Endothelial cell (in vitro differentiated cells): Measurements from ENCODE around the gene AXIN1. TPM values are rescaled to one million over a fixed set of nuclear protein-coding genes. Genes with fewer than 3 reads are reported as not detected.

Experiments used
- DNase-seq: peaks from one replicate; pipeline ENCODE4 v3.0.0; 2021; ENCODE audit warnings: low spot score
- H3K27ac Mint-ChIP-seq: one replicate; pipeline ENCODE4 v1.8.0; 2021; ENCODE audit warnings: mixed read lengths, inconsistent platforms; ENCODE audit not compliant: unreplicated experiment
- H3K27me3 Mint-ChIP-seq: one replicate; pipeline ENCODE4 v1.8.0; 2021; ENCODE audit warnings: mild to moderate bottlenecking, moderate library complexity, mixed read lengths, inconsistent platforms; ENCODE audit not compliant: unreplicated experiment
- H3K36me3 Mint-ChIP-seq: one replicate; pipeline ENCODE4 v1.8.0; 2021; ENCODE audit warnings: mild to moderate bottlenecking, low read depth, mixed read lengths, inconsistent platforms; ENCODE audit not compliant: unreplicated experiment
- H3K4me1 Mint-ChIP-seq: one replicate; pipeline ENCODE4 v1.8.0; 2021; ENCODE audit warnings: mild to moderate bottlenecking, mixed read lengths, inconsistent platforms; ENCODE audit not compliant: unreplicated experiment
- H3K4me3 Mint-ChIP-seq: one replicate; pipeline ENCODE4 v1.8.0; 2021; ENCODE audit warnings: mild to moderate bottlenecking, mixed read lengths, inconsistent platforms; ENCODE audit not compliant: unreplicated experiment
- H3K9me3 Mint-ChIP-seq: one replicate; pipeline ENCODE4 v1.8.0; 2021; ENCODE audit warnings: mixed read lengths, inconsistent platforms; ENCODE audit not compliant: unreplicated experiment
- total RNA-seq: library from RNA; stranded (reverse); fragmentation: NEBNext Ultra II Directional; extraction: Animal tissue kit (Norgen Biotek cat#: 25700); gene quantifications from one replicate; pipeline ENCODE4 v1.2.1, GENCODE V29; 2021; ENCODE audit not compliant: unreplicated experiment
- TF ChIP-seq, protein P1 (sequence below): fragments of 200-600 bp; sonication (generic); IDR thresholded peaks from one replicate; pipeline ENCODE4 v1.5.0; 2021; ENCODE audit warnings: antibody characterized with exemption; ENCODE audit not compliant: unreplicated experiment

Gene AXIN1
- total RNA-seq, 1 donor from 2014 or later = 17.5 TPM

DNA sequence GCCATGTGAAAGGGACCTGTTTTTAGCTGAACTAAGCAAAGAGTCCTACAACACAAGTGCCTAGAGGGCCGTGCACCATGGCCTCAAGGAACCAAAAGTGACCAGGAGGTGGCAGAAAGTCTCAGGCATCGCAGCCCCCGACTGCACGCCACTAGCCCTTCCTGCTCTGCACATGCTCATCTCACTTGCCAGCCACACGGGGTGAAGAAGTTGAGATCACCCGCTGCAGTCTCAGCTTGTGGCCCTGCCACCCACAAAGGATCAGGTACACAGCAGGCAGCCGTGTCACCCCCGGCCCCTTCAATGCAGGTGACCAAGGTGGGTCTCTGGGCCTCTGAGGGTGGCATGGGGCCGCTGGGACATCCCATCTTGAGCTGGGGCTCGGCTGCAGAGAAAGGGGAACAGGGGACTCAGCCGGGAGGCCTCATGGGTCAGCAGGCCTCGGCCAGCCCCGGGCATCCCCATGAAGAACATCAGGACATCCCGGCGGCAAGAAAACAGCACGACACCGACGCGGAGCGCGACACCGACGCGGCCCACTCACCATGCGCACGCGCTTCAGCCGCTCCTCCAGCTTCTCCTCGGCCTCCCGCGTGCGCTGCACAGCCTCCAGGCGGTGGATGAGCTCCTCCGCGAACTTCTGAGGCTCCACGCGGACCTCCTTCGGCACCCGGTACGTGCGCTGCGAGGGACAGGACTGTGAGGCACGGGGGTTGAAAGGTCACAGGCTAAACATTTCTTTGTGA lies 48.6 kb downstream of the AXIN1 start:
- H3K9me3 Mint-ChIP-seq = no peaks in the 10 kb centered on the region
- no peak overlapping the region for H3K27ac Mint-ChIP-seq
- no peaks in the 10 kb centered on the region for H3K4me1 Mint-ChIP-seq
- DNase-seq = no peak
- no peak overlapping the region for H3K4me3 Mint-ChIP-seq
- H3K36me3 Mint-ChIP-seq = peaks cover 5% of the 10 kb centered on the region
- H3K27me3 Mint-ChIP-seq = peaks cover 6% of the 10 kb centered on the region
- TF ChIP-seq, protein P1, sequence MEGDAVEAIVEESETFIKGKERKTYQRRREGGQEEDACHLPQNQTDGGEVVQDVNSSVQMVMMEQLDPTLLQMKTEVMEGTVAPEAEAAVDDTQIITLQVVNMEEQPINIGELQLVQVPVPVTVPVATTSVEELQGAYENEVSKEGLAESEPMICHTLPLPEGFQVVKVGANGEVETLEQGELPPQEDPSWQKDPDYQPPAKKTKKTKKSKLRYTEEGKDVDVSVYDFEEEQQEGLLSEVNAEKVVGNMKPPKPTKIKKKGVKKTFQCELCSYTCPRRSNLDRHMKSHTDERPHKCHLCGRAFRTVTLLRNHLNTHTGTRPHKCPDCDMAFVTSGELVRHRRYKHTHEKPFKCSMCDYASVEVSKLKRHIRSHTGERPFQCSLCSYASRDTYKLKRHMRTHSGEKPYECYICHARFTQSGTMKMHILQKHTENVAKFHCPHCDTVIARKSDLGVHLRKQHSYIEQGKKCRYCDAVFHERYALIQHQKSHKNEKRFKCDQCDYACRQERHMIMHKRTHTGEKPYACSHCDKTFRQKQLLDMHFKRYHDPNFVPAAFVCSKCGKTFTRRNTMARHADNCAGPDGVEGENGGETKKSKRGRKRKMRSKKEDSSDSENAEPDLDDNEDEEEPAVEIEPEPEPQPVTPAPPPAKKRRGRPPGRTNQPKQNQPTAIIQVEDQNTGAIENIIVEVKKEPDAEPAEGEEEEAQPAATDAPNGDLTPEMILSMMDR = no peak

DNA sequence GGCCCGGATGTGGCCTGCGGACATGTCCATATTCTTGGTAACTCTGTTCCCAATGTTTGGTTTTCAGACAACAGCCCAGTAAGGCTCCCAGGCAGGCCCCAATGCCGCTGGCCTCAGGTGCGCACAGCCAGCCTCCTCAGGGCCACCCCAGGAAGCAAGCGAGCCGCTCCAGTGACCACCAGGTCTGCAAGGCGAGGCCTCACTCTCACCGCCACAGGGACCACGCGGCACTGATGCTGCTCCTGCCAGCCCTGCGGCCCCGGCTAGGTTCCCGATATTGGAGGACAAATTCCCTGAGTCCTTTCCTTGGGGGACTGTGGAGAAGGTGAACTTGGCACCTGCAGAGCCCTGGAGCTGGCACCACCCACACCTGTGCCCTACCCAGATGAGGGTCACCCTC lies 50.6 kb downstream of the AXIN1 start:
- no peak overlapping the region for H3K27ac Mint-ChIP-seq
- H3K36me3 Mint-ChIP-seq = peaks cover 5% of the 10 kb centered on the region
- no peaks in the 10 kb centered on the region for H3K4me1 Mint-ChIP-seq
- H3K9me3 Mint-ChIP-seq = no peaks in the 10 kb centered on the region
- TF ChIP-seq, protein P1 = no peak
- H3K4me3 Mint-ChIP-seq = no peak overlapping the region
- H3K27me3 Mint-ChIP-seq = peaks cover 8% of the 10 kb centered on the region
- DNase-seq = no peak

DNA sequence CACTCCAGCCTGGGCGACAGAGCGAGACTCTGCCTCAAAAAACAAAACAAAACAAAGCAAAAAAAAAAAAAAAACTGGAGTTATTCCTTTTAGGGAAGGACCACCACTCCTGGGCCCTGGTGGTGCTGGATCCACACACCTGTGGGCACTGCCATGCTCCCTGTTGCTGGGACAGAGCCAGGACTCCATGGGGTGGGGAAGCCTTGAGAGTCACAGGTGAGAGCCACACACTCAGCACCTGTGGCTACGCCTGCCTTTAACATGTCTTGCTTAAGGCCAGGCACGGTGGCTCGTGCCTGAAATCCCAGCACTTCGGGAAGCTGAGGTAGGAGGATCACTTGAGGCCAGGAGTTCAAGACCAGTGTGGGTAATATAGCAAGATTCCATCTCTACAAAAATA lies 51.3 kb downstream of the AXIN1 start:
- peaks cover 5% of the 10 kb centered on the region for H3K36me3 Mint-ChIP-seq
- DNase-seq = no peak
- no peaks in the 10 kb centered on the region for H3K4me1 Mint-ChIP-seq
- peaks cover 8% of the 10 kb centered on the region for H3K27me3 Mint-ChIP-seq
- no peak overlapping the region for H3K4me3 Mint-ChIP-seq
- H3K9me3 Mint-ChIP-seq = no peaks in the 10 kb centered on the region
- TF ChIP-seq, protein P1 = no peak
- H3K27ac Mint-ChIP-seq = no peak overlapping the region

DNA sequence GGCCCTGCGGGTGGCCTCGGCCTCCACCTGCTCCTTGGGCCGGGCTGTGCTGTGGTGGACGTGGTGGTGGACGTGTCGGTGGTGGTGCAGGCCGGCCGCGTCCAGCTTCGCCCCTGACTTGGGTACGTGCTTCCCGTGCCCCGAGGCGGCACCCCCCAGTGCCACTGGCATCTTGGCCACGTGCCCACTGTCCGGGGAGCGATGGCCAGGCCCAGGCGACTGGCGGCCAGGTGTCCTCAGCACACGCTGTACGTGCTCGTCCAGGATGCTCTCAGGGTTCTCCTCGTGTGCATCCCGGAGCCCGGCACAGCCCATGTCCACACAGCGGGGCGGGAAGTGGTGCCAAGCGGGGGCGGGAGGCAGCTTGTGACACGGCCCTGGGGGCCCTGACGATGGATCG lies 54.7 kb downstream of the AXIN1 start:
- peaks cover 5% of the 10 kb centered on the region for H3K27me3 Mint-ChIP-seq
- no peak overlapping the region for H3K4me3 Mint-ChIP-seq
- no peak overlapping the region for H3K27ac Mint-ChIP-seq
- no peaks in the 10 kb centered on the region for H3K9me3 Mint-ChIP-seq
- TF ChIP-seq, protein P1 = no peak
- DNase-seq = no peak
- H3K36me3 Mint-ChIP-seq = no peaks in the 10 kb centered on the region
- H3K4me1 Mint-ChIP-seq = no peaks in the 10 kb centered on the region

DNA sequence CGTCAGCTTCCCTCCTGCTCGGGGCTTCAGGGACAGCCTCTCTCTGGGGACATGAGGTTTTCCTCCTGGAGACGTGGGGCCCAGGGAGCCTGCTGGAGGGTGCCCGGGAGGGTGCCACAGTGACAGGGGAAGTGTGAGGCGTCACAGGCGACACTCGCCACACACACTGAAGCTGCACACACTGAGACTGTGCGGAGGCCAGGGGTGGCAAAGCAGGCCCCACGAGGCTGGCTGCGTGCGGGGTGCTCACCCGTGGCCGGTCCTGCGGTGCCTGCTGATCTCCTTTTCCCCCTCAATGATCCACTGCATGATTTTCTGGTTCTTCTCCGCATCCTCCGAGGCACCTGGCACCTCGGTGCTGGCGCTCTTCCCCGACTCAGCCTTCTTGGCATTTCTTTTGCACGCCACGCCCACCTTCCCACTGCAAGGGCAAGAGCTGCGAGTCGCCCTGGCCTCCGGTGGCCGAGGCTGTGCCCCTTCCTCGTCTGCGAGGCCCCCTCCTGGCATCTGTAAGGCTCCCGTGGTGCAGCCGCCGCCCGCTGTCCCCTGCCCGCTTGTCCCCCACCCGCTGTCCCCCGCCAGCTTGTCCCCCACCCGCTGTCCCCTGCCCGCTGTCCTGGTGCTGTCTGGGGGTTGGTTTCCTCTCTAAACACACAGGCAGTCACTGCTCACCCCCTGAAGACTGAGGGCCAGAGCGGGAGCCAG lies 55.6 kb downstream of the AXIN1 start:
- TF ChIP-seq, protein P1 = no peak
- no peaks in the 10 kb centered on the region for H3K4me1 Mint-ChIP-seq
- no peak overlapping the region for H3K4me3 Mint-ChIP-seq
- H3K27ac Mint-ChIP-seq = no peak overlapping the region
- H3K9me3 Mint-ChIP-seq = no peaks in the 10 kb centered on the region
- H3K27me3 Mint-ChIP-seq = peaks cover 7% of the 10 kb centered on the region
- DNase-seq = no peak
- H3K36me3 Mint-ChIP-seq = peaks cover 3% of the 10 kb centered on the region
